ENCODE results near the gene SNX32. TPM values are rescaled to one million over a fixed set of nuclear protein-coding genes. Genes with fewer than 3 reads are reported as not detected.

SNX32 gene
- total RNA-seq, 1 donor from 2014 or later: 0.96 TPM

GRCh38 chr11:65857853-65858680 is 24.3 kb downstream of the SNX32 start, which contains the start of gene CFL1:
Gene CFL1 (minus strand): TSS chr11:65858180. CDS start chr11:65858099, 81 bp downstream.
- intact Hi-C loops (cut with micrococcal nuclease): loop anchor here (1.0 to 10.0 kb wide), 5 partner anchors 32 to 773 kb away; partner anchors contain the start of genes CCDC85B, CDCA5, EHBP1L1 and FAM89B
- H3K4me3 Mint-ChIP-seq (ENCODE audit: low read depth): peak within 1 kb of the TSS; percentile 94
- no peaks in the 10 kb centered on the region for H3K9me3 Mint-ChIP-seq
- peak within 1 kb of the TSS; percentile 97 for H3K27ac Mint-ChIP-seq
- no peaks in the 10 kb centered on the region for H3K27me3 Mint-ChIP-seq (ENCODE audit: low read depth)
- peaks cover 61% of the 10 kb centered on the region for H3K36me3 Mint-ChIP-seq (ENCODE audit: low read depth)
- H3K4me1 Mint-ChIP-seq (ENCODE audit: low read depth): peaks cover 36% of the 10 kb centered on the region
- peak; percentile 98 for DNase-seq (ENCODE audit: low spot score)

DNA sequence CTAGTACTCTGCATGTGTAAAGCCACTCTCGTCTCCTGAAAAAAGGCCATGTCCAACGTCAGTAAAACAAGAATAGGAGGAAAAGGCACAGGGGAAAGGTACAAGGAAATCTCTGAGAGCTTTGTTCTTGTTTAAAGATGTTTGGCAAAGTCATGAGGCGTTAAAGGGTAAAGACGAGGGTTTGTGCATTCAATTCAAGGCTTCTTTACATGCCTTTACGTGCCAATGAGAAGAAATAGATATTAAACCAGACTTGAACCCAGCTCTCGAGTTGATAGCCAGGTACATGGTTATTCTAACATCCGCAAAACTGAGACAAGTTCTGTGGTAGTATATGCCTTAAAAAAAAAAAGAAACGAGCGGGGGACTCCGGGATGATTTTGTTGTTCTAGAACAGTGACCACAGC is 24.9 kb downstream of the SNX32 start:
- H3K27ac Mint-ChIP-seq: peak overlapping the region; percentile 97
- H3K27me3 Mint-ChIP-seq (ENCODE audit: low read depth): no peaks in the 10 kb centered on the region
- H3K36me3 Mint-ChIP-seq (ENCODE audit: low read depth): peaks cover 61% of the 10 kb centered on the region
- DNase-seq (ENCODE audit: low spot score): no peak
- H3K9me3 Mint-ChIP-seq: no peaks in the 10 kb centered on the region
- peak overlapping the region; percentile 94 for H3K4me3 Mint-ChIP-seq (ENCODE audit: low read depth)
- H3K4me1 Mint-ChIP-seq (ENCODE audit: low read depth): peaks cover 36% of the 10 kb centered on the region
- intact Hi-C loops (cut with micrococcal nuclease): loop anchor here (1.0 to 10.0 kb wide), 8 partner anchors 15 to 774 kb away; partner anchors contain the start of genes BANF1, C11orf68, CCDC85B and CDCA5

- peak overlapping the region; percentile 97 for H3K27ac Mint-ChIP-seq
- peaks cover 34% of the 10 kb centered on the region for H3K4me1 Mint-ChIP-seq (ENCODE audit: low read depth)
- H3K27me3 Mint-ChIP-seq (ENCODE audit: low read depth): no peaks in the 10 kb centered on the region
- H3K36me3 Mint-ChIP-seq (ENCODE audit: low read depth): peaks cover 61% of the 10 kb centered on the region
- H3K9me3 Mint-ChIP-seq: no peaks in the 10 kb centered on the region
- peak; percentile 98 for DNase-seq (ENCODE audit: low spot score)
- intact Hi-C loops (cut with micrococcal nuclease): loop anchor here (1.0 to 10.0 kb wide), 7 partner anchors 14 to 774 kb away; partner anchors contain the start of genes BANF1, C11orf68, CDCA5 and DRAP1
- peak overlapping the region; percentile 94 for H3K4me3 Mint-ChIP-seq (ENCODE audit: low read depth)
Measured at GRCh38 chr11:65859095-65859811, 25.5 kb downstream of the SNX32 start.

GRCh38 chr11:65859812-65860277 is 26.1 kb downstream of the SNX32 start:
- peaks cover 58% of the 10 kb centered on the region for H3K36me3 Mint-ChIP-seq (ENCODE audit: low read depth)
- DNase-seq (ENCODE audit: low spot score): no peak
- H3K4me3 Mint-ChIP-seq (ENCODE audit: low read depth): peak overlapping the region; percentile 94
- intact Hi-C loops (cut with micrococcal nuclease): loop anchor here (1.0 to 10.0 kb wide), 9 partner anchors 13 to 775 kb away; partner anchors contain the start of genes BANF1, C11orf68, CDCA5 and DRAP1
- H3K27me3 Mint-ChIP-seq (ENCODE audit: low read depth): no peaks in the 10 kb centered on the region
- peaks cover 31% of the 10 kb centered on the region for H3K4me1 Mint-ChIP-seq (ENCODE audit: low read depth)
- H3K27ac Mint-ChIP-seq: peak overlapping the region; percentile 97
- H3K9me3 Mint-ChIP-seq: no peaks in the 10 kb centered on the region

GRCh38 chr11:65860278-65861164 is 26.8 kb downstream of the SNX32 start, which contains the start of gene MUS81:
Gene MUS81 (plus strand): TSS chr11:65860433. CDS start chr11:65860754, 321 bp downstream.
- H3K4me1 Mint-ChIP-seq (ENCODE audit: low read depth): peaks cover 30% of the 10 kb centered on the region
- H3K36me3 Mint-ChIP-seq (ENCODE audit: low read depth): peaks cover 58% of the 10 kb centered on the region
- intact Hi-C loops (cut with micrococcal nuclease): loop anchor here (1.0 kb wide), 2 partner anchors 129 to 192 kb away; partner anchors contain the start of gene SF3B2
- DNase-seq (ENCODE audit: low spot score): peak; percentile 94
- peak within 1 kb of the TSS; percentile 97 for H3K27ac Mint-ChIP-seq
- H3K9me3 Mint-ChIP-seq: no peaks in the 10 kb centered on the region
- H3K27me3 Mint-ChIP-seq (ENCODE audit: low read depth): no peaks in the 10 kb centered on the region
- H3K4me3 Mint-ChIP-seq (ENCODE audit: low read depth): peak within 1 kb of the TSS; percentile 94

GRCh38 chr11:65861165-65861505 is 27.4 kb downstream of the SNX32 start:
- no peaks in the 10 kb centered on the region for H3K9me3 Mint-ChIP-seq
- H3K27me3 Mint-ChIP-seq (ENCODE audit: low read depth): no peaks in the 10 kb centered on the region
- peak overlapping the region; percentile 94 for H3K4me3 Mint-ChIP-seq (ENCODE audit: low read depth)
- peak overlapping the region; percentile 92 for H3K27ac Mint-ChIP-seq
- intact Hi-C loops (cut with micrococcal nuclease): no loop called here
- no peak for DNase-seq (ENCODE audit: low spot score)
- peaks cover 25% of the 10 kb centered on the region for H3K4me1 Mint-ChIP-seq (ENCODE audit: low read depth)
- peaks cover 53% of the 10 kb centered on the region for H3K36me3 Mint-ChIP-seq (ENCODE audit: low read depth)

DNA sequence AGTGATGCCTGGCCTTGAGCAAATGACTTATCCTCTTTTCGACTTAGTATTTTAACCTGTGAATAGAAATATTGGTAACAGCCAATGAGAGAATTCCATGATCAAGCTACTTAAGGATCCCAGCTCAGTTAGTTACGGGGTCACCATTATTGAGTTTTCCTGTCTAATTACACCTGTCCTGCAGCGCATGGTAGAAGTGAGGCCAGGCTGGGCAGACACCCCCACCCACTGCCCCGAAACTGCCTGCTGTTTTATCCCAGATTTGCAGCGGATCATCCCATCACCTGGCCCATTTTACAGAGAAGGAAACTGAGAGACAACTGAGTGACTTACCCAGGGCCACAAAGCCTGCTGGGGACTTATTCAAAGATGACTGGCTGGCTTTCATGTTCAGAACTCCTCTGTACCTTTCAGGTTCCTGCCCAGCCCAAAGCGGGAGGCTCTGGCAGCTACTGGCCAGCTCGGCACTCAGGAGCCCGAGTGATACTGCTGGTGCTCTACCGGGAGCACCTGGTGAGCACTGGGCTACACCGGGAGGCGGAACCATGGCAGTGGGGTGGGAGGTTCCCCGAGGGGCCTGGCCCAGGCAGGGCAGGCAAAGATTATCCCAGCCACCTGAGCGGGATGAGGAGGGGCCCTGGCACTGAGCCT is 27.9 kb downstream of the SNX32 start:
- no peaks in the 10 kb centered on the region for H3K27me3 Mint-ChIP-seq (ENCODE audit: low read depth)
- H3K4me1 Mint-ChIP-seq (ENCODE audit: low read depth): peaks cover 20% of the 10 kb centered on the region
- no peak for DNase-seq (ENCODE audit: low spot score)
- peak overlapping the region; percentile 94 for H3K4me3 Mint-ChIP-seq (ENCODE audit: low read depth)
- no peaks in the 10 kb centered on the region for H3K9me3 Mint-ChIP-seq
- peak overlapping the region; percentile 48 for H3K27ac Mint-ChIP-seq
- intact Hi-C loops (cut with micrococcal nuclease): no loop called here
- H3K36me3 Mint-ChIP-seq (ENCODE audit: low read depth): peaks cover 48% of the 10 kb centered on the region

- no peak overlapping the region for H3K27ac Mint-ChIP-seq
- intact Hi-C loops (cut with micrococcal nuclease): no loop called here
- peaks cover 18% of the 10 kb centered on the region for H3K4me1 Mint-ChIP-seq (ENCODE audit: low read depth)
- H3K9me3 Mint-ChIP-seq: no peaks in the 10 kb centered on the region
- peak overlapping the region; percentile 94 for H3K4me3 Mint-ChIP-seq (ENCODE audit: low read depth)
- H3K36me3 Mint-ChIP-seq (ENCODE audit: low read depth): peaks cover 47% of the 10 kb centered on the region
- DNase-seq (ENCODE audit: low spot score): no peak
- no peaks in the 10 kb centered on the region for H3K27me3 Mint-ChIP-seq (ENCODE audit: low read depth)
Measured at GRCh38 chr11:65862191-65862735, 28.5 kb downstream of the SNX32 start.

DNA sequence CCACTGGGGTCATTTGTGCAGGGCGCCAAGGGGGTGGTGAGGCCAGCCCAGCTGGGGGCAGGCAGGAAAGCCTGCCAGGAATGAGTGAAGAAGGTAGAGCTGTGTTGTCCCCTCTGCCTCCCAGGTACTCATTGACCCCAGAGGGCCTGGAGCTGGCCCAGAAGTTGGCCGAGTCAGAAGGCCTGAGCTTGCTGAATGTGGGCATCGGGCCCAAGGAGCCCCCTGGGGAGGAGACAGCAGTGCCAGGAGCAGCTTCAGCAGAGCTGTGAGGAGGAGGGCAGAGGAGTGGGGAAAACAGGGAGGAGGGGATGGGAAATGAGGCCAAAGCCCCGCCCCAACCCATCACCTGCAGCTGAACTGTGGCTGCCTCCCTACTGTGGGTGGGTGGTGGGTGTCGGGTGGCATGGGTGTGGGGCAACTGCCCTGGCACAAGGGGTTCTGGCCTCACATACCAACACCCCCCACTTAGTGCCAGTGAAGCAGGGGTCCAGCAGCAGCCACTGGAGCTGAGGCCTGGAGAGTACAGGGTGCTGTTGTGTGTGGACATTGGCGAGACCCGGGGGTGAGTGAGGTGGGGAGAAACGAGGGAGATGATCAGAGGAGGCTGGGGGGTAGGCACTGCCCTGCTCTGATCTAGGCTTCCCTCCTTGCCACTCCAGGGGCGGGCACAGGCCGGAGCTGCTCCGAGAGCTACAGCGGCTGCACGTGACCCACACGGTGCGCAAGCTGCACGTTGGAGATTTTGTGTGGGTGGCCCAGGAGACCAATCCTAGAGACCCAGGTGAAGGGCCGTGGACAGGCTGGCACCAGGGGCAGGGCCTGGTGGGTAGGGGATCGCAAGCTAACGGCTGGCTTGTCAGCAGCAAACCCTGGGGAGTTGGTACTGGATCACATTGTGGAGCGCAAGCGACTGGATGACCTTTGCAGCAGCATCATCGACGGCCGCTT is 29.5 kb downstream of the SNX32 start:
- intact Hi-C loops (cut with micrococcal nuclease): no loop called here
- DNase-seq (ENCODE audit: low spot score): no peak
- Mint-ChIP-seq H3K9me3 (no peaks in the 10 kb centered on the region), H3K36me3 (ENCODE audit: low read depth) (peaks cover 54% of the 10 kb centered on the region), H3K27ac (no peak overlapping the region), H3K4me3 (ENCODE audit: low read depth) (peak overlapping the region; percentile 94), H3K4me1 (ENCODE audit: low read depth) (peaks cover 18% of the 10 kb centered on the region), H3K27me3 (ENCODE audit: low read depth) (no peaks in the 10 kb centered on the region)

DNA sequence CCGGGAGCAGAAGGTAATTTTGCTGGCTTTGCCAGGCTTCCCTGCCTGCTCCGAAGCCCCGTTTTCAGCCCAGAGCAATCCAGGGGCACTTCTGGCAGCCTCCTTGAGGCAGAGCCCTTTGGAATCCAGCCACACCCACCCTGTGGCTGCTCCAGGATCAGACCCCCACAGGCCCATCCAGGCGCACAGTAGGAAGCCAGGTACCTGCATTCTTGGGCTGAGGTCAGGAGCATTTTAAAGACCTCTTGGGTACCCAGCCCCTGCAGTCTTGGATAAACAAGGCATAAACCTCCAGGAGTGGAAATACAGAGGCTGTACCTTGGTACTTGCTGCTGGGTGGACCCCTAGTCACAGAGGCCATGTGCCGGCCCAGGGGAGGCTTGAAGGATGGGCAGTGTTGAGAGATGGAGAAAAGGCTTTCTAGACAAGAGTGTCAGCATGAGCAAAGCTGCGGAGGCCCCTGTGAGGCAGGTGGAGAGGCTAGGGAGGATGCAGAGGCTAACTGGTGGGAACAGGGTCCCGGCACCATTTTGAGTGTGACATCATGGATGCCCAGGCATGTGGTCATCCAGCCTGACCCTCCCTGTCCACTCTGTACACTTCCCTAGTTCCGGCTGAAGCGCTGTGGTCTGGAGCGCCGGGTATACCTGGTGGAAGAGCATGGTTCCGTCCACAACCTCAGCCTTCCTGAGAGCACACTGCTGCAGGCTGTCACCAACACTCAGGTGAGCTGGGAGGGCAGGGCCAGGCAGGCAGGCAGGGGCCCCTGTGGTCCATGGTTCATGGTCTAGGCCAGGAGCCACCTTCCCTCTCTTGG is 30.3 kb downstream of the SNX32 start:
- no peaks in the 10 kb centered on the region for H3K9me3 Mint-ChIP-seq
- intact Hi-C loops (cut with micrococcal nuclease): no loop called here
- H3K27ac Mint-ChIP-seq: no peak overlapping the region
- no peaks in the 10 kb centered on the region for H3K27me3 Mint-ChIP-seq (ENCODE audit: low read depth)
- no peak overlapping the region for H3K4me3 Mint-ChIP-seq (ENCODE audit: low read depth)
- H3K4me1 Mint-ChIP-seq (ENCODE audit: low read depth): peaks cover 11% of the 10 kb centered on the region
- no peak for DNase-seq (ENCODE audit: low spot score)
- peaks cover 57% of the 10 kb centered on the region for H3K36me3 Mint-ChIP-seq (ENCODE audit: low read depth)
